CD8-positive, alpha-beta memory T cell (primary cell): ENCODE results near the gene HOTAIR. TPM values are rescaled to one million over a fixed set of nuclear protein-coding genes. Genes with fewer than 3 reads are reported as not detected.

Experiments used
- CTCF ChIA-PET: fragments of 350-600 bp; sonication (Branson Sonifier 250); formaldehyde crosslinking; loops from one replicate; lab custom pipeline; 2021; ENCODE audit warnings: antibody characterized with exemption; lab: Charles Lee
- POLR2A ChIA-PET: fragments of 350-600 bp; sonication (Branson Sonifier 250); formaldehyde crosslinking; loops from one replicate; lab custom pipeline; 2021; ENCODE audit warnings: antibody characterized with exemption; lab: Charles Lee
- DNase-seq, 5 donors: peaks; one replicate each; pipeline versions ENCODE4 v3.0.0 to v3.0.0-alpha.2; 2020 to 2022; ENCODE audit warnings: mixed read lengths in 1 of 5
- H3K27ac ChIP-seq: one replicate; pipeline ENCODE4 v1.7.0; 2013; ENCODE audit warnings: low read depth, mild to moderate bottlenecking, low read length, moderate library complexity
- H3K27me3 ChIP-seq: 2 replicates; pipeline ENCODE4 v1.7.0; 2013; ENCODE audit warnings: low read length, mild to moderate bottlenecking; ENCODE audit not compliant: insufficient read depth, poor library complexity, severe bottlenecking
- H3K36me3 ChIP-seq: 2 replicates; pipeline ENCODE4 v1.7.0; 2013; ENCODE audit warnings: mild to moderate bottlenecking, low read length, moderate library complexity; ENCODE audit not compliant: insufficient read depth
- H3K4me1 ChIP-seq: 2 replicates; pipeline ENCODE4 v1.7.0; 2013; ENCODE audit warnings: mild to moderate bottlenecking, low read length, moderate library complexity; ENCODE audit not compliant: insufficient read depth
- H3K4me3 ChIP-seq: 2 replicates; pipeline ENCODE4 v1.7.0; 2013; ENCODE audit warnings: mild to moderate bottlenecking, low read length
- H3K9me3 ChIP-seq: 2 replicates; pipeline ENCODE4 v1.7.0; 2013; ENCODE audit warnings: mild to moderate bottlenecking, low read length
- H3K27ac Mint-ChIP-seq, 8 donors: one replicate each; pipeline ENCODE4 v1.8.0; 2020 to 2021; ENCODE audit warnings: mixed read lengths in 8 of 8, mild to moderate bottlenecking in 6 of 8, inconsistent platforms in 3 of 8, moderate library complexity in 3 of 8
- H3K27me3 Mint-ChIP-seq, 2 donors: one replicate each; pipeline ENCODE4 v1.8.0; 2020 to 2021; ENCODE audit warnings: mixed read lengths in 2 of 2, mild to moderate bottlenecking in 1 of 2, moderate library complexity in 1 of 2
- H3K36me3 Mint-ChIP-seq, 3 donors: one replicate each; pipeline ENCODE4 v1.8.0; 2020 to 2021; ENCODE audit warnings: mixed read lengths in 3 of 3, inconsistent platforms in 1 of 3, mild to moderate bottlenecking in 1 of 3
- H3K4me1 Mint-ChIP-seq, 3 donors: one replicate each; pipeline ENCODE4 v1.8.0; 2020 to 2021; ENCODE audit warnings: mixed read lengths in 3 of 3, inconsistent platforms in 1 of 3, mild to moderate bottlenecking in 1 of 3
- H3K4me3 Mint-ChIP-seq, 7 donors: one replicate each; pipeline ENCODE4 v1.8.0; 2020 to 2021; ENCODE audit warnings: mixed read lengths in 7 of 7, mild to moderate bottlenecking in 6 of 7, moderate library complexity in 4 of 7, inconsistent platforms in 2 of 7
- H3K9me3 Mint-ChIP-seq, 5 donors: one replicate each; pipeline ENCODE4 v1.8.0; 2020 to 2022; ENCODE audit warnings: mixed read lengths in 5 of 5, mild to moderate bottlenecking in 3 of 5, moderate library complexity in 2 of 5, inconsistent platforms in 1 of 5
- polyA plus RNA-seq: library from polyadenylated mRNA; unstranded; fragments of 300-500 nt; fragmentation: Illumina TruSeq; gene quantifications from one replicate; pipeline ENCODE4 v1.2.3, GENCODE V29; 2021
- total RNA-seq, 2 experiments: library from RNA; stranded (reverse); gene quantifications; one replicate each; pipeline ENCODE4 v1.2.3, GENCODE V29; 2021

HOTAIR gene
- total and polyA plus RNA-seq, 3 experiments from 2014 or later, result not detected

- Histone ChIP-seq H3K9me3 (no peaks in the 10 kb centered on the region), H3K4me3 (no peak overlapping the region), H3K36me3 (no peaks in the 10 kb centered on the region), H3K4me1 (peaks cover 10% of the 10 kb centered on the region), H3K27ac (no peak overlapping the region), H3K27me3 (peaks cover 66% of the 10 kb centered on the region)
- DNase-seq, result no peak
- peak overlapping the region in 3 of 7 donors; percentile 16 to 23 (median 19) for H3K4me3 Mint-ChIP-seq
- peaks cover 11 to 18% (median 12%) of the 10 kb centered on the region in 3 donors for H3K4me1 Mint-ChIP-seq
- H3K36me3 Mint-ChIP-seq, result no peaks in the 10 kb centered on the region
- peaks cover 0 to 2% (median 0%) of the 10 kb centered on the region in 5 donors for H3K9me3 Mint-ChIP-seq
- POLR2A ChIA-PET, result no interaction called here
- CTCF ChIA-PET, result no interaction called here
- no peak overlapping the region for H3K27ac Mint-ChIP-seq
- peaks cover 85 to 88% of the 10 kb centered on the region in 2 donors for H3K27me3 Mint-ChIP-seq
Observed at GRCh38 chr12:53937596-53938325, 37.0 kb downstream of the HOTAIR start.

- Histone ChIP-seq H3K4me3 (no peak overlapping the region), H3K27ac (no peak overlapping the region), H3K36me3 (no peaks in the 10 kb centered on the region), H3K4me1 (peaks cover 10% of the 10 kb centered on the region), H3K27me3 (peaks cover 68% of the 10 kb centered on the region), H3K9me3 (no peaks in the 10 kb centered on the region)
- Mint-ChIP-seq H3K4me3 (peak overlapping the region in 2 of 7 donors; percentile 19 to 25), H3K27ac (peak overlapping the region in 2 of 8 donors; percentile 12 to 52), H3K27me3 (peaks cover 85 to 88% of the 10 kb centered on the region in 2 donors), H3K4me1 (peaks cover 11 to 18% (median 12%) of the 10 kb centered on the region in 3 donors), H3K36me3 (no peaks in the 10 kb centered on the region), H3K9me3 (peaks cover 0 to 2% (median 0%) of the 10 kb centered on the region in 5 donors)
- no peak for DNase-seq
- ChIA-PET POLR2A (no interaction called here), CTCF (no interaction called here)
Observed at GRCh38 chr12:53937099-53937498, 37.7 kb downstream of the HOTAIR start.

GRCh38 chr12:53935383-53936341 lies 39.1 kb downstream of the HOTAIR start:
- Histone ChIP-seq H3K36me3 (no peaks in the 10 kb centered on the region), H3K4me3 (no peak overlapping the region), H3K9me3 (no peaks in the 10 kb centered on the region), H3K27me3 (peaks cover 67% of the 10 kb centered on the region), H3K4me1 (peaks cover 10% of the 10 kb centered on the region), H3K27ac (no peak overlapping the region)
- Mint-ChIP-seq H3K9me3 (no peaks in the 10 kb centered on the region), H3K36me3 (no peaks in the 10 kb centered on the region), H3K27ac (peak overlapping the region in 2 of 8 donors; percentile 29 to 66), H3K4me1 (peaks cover 11 to 18% (median 12%) of the 10 kb centered on the region in 3 donors), H3K27me3 (peaks cover 80 to 86% of the 10 kb centered on the region in 2 donors), H3K4me3 (peak overlapping the region in 4 of 7 donors; percentile 12 to 44 (median 16))
- no peak for DNase-seq
- ChIA-PET CTCF (no interaction called here), POLR2A (no interaction called here)

- Mint-ChIP-seq H3K36me3 (no peaks in the 10 kb centered on the region), H3K9me3 (peaks cover 0 to 2% (median 0%) of the 10 kb centered on the region in 5 donors), H3K4me3 (no peak overlapping the region), H3K27ac (peak overlapping the region in 1 of 8 donors; percentile 21), H3K27me3 (peaks cover 86 to 95% of the 10 kb centered on the region in 2 donors), H3K4me1 (peaks cover 10 to 15% (median 12%) of the 10 kb centered on the region in 3 donors)
- Histone ChIP-seq H3K4me1 (peaks cover 10% of the 10 kb centered on the region), H3K9me3 (no peaks in the 10 kb centered on the region), H3K27ac (no peak overlapping the region), H3K27me3 (peaks cover 74% of the 10 kb centered on the region), H3K4me3 (no peak overlapping the region), H3K36me3 (no peaks in the 10 kb centered on the region)
- ChIA-PET CTCF (interaction anchor here (1.3 kb wide), 1 partner anchor 96 kb away, joined by 3 read pairs; no protein-coding TSS in a partner anchor), POLR2A (no interaction called here)
- no peak for DNase-seq
Observed at GRCh38 chr12:53932915-53933314, 41.8 kb downstream of the HOTAIR start.

GRCh38 chr12:53931844-53932581 lies 42.7 kb downstream of the HOTAIR start:
- peaks cover 0 to 2% (median 0%) of the 10 kb centered on the region in 5 donors for H3K9me3 Mint-ChIP-seq
- H3K4me3 Mint-ChIP-seq, result no peak overlapping the region
- Histone ChIP-seq H3K4me1 (peaks cover 10% of the 10 kb centered on the region), H3K27ac (no peak overlapping the region), H3K9me3 (no peaks in the 10 kb centered on the region), H3K36me3 (no peaks in the 10 kb centered on the region), H3K27me3 (peaks cover 74% of the 10 kb centered on the region), H3K4me3 (no peak overlapping the region)
- no peaks in the 10 kb centered on the region for H3K36me3 Mint-ChIP-seq
- CTCF ChIA-PET, result interaction anchor here (1.3 kb wide), 1 partner anchor 97 kb away, joined by 3 read pairs; no protein-coding TSS in a partner anchor
- POLR2A ChIA-PET, result no interaction called here
- H3K27me3 Mint-ChIP-seq, result peaks cover 87 to 92% of the 10 kb centered on the region in 2 donors
- H3K4me1 Mint-ChIP-seq, result peaks cover 8 to 15% (median 12%) of the 10 kb centered on the region in 3 donors
- H3K27ac Mint-ChIP-seq, result no peak overlapping the region
- DNase-seq, result no peak

GRCh38 chr12:53930591-53931255 lies 44.0 kb downstream of the HOTAIR start:
- Mint-ChIP-seq H3K4me1 (peaks cover 7 to 9% (median 8%) of the 10 kb centered on the region in 3 donors), H3K27ac (no peak overlapping the region), H3K9me3 (peaks cover 0 to 2% (median 0%) of the 10 kb centered on the region in 5 donors), H3K36me3 (no peaks in the 10 kb centered on the region), H3K27me3 (peaks cover 86 to 92% of the 10 kb centered on the region in 2 donors), H3K4me3 (no peak overlapping the region)
- peaks cover 74% of the 10 kb centered on the region for H3K27me3 ChIP-seq
- DNase-seq, result no peak
- ChIA-PET CTCF (no interaction called here), POLR2A (no interaction called here)
- peaks cover 7% of the 10 kb centered on the region for H3K4me1 ChIP-seq
- H3K36me3 ChIP-seq, result no peaks in the 10 kb centered on the region
- H3K9me3 ChIP-seq, result no peaks in the 10 kb centered on the region
- no peak overlapping the region for H3K27ac ChIP-seq
- no peak overlapping the region for H3K4me3 ChIP-seq

GRCh38 chr12:53929527-53929926 lies 45.2 kb downstream of the HOTAIR start:
- H3K4me1 ChIP-seq, result no peaks in the 10 kb centered on the region
- no peaks in the 10 kb centered on the region for H3K4me1 Mint-ChIP-seq
- H3K4me3 Mint-ChIP-seq, result no peak overlapping the region
- no peaks in the 10 kb centered on the region for H3K36me3 ChIP-seq
- no peaks in the 10 kb centered on the region for H3K9me3 ChIP-seq
- H3K9me3 Mint-ChIP-seq, result peaks cover 0 to 2% (median 0%) of the 10 kb centered on the region in 5 donors
- no peak overlapping the region for H3K4me3 ChIP-seq
- peaks cover 83 to 92% of the 10 kb centered on the region in 2 donors for H3K27me3 Mint-ChIP-seq
- POLR2A ChIA-PET, result no interaction called here
- no peak overlapping the region for H3K27ac Mint-ChIP-seq
- no peaks in the 10 kb centered on the region for H3K36me3 Mint-ChIP-seq
- DNase-seq, result no peak
- H3K27ac ChIP-seq, result no peak overlapping the region
- H3K27me3 ChIP-seq, result peaks cover 80% of the 10 kb centered on the region
- CTCF ChIA-PET, result no interaction called here
